Stimulated activated effector memory CD8-positive, alpha-beta T cell treated with anti-CD3 and anti-CD28 coated beads, Interleukin-12 subunit alpha, Interleukin-12 subunit beta, amount 100 ng/mL, for 72 hours (primary cell): Measurements from ENCODE around the gene PCOLCE2.

ENCODE experiments used
- ATAC-seq: fragments of 150-1000 bp; cut with Tn5 transposase; 2 replicates; pipeline ENCODE4 v1.10.0; 2021
- DNase-seq, 2 donors: peaks; one replicate each; pipeline ENCODE4 v3.0.0; 2021 to 2022; ENCODE audit warnings: low spot score in 2 of 2
- H3K27ac Mint-ChIP-seq: one replicate; pipeline ENCODE4 v1.8.0; 2022; ENCODE audit warnings: mild to moderate bottlenecking, mixed read lengths
- H3K36me3 Mint-ChIP-seq: one replicate; pipeline ENCODE4 v1.8.0; 2022; ENCODE audit warnings: mild to moderate bottlenecking, mixed read lengths
- H3K4me1 Mint-ChIP-seq: one replicate; pipeline ENCODE4 v1.8.0; 2022; ENCODE audit warnings: mixed read lengths
- H3K4me3 Mint-ChIP-seq: one replicate; pipeline ENCODE4 v1.8.0; 2022; ENCODE audit warnings: mild to moderate bottlenecking, mixed read lengths
- H3K9me3 Mint-ChIP-seq: one replicate; pipeline ENCODE4 v1.8.0; 2022; ENCODE audit warnings: mixed read lengths

Gene PCOLCE2

GRCh38 chr3:142912402-142913172, 23.7 kb upstream of the PCOLCE2 start:
- Mint-ChIP-seq H3K36me3 (no peaks in the 10 kb centered on the region), H3K4me3 (no peak overlapping the region), H3K4me1 (peaks cover 5% of the 10 kb centered on the region), H3K27ac (no peak overlapping the region), H3K9me3 (no peaks in the 10 kb centered on the region)
- DNase-seq (no peak), ATAC-seq (no peak)

- no peak overlapping the region for H3K4me3 Mint-ChIP-seq
- no peaks in the 10 kb centered on the region for H3K36me3 Mint-ChIP-seq
- DNase-seq (peak in 1 of 2 donors; percentile 41), ATAC-seq (no peak)
- peaks cover 2% of the 10 kb centered on the region for H3K4me1 Mint-ChIP-seq
- H3K27ac Mint-ChIP-seq = no peak overlapping the region
- no peaks in the 10 kb centered on the region for H3K9me3 Mint-ChIP-seq
Observed at GRCh38 chr3:142910280-142910679, 21.4 kb upstream of the PCOLCE2 start.

- no peak overlapping the region for H3K4me3 Mint-ChIP-seq
- H3K4me1 Mint-ChIP-seq = peaks cover 8% of the 10 kb centered on the region
- H3K36me3 Mint-ChIP-seq = no peaks in the 10 kb centered on the region
- H3K9me3 Mint-ChIP-seq = no peaks in the 10 kb centered on the region
- ATAC-seq (no peak), DNase-seq (peak in 1 of 2 donors; percentile 15)
- no peak overlapping the region for H3K27ac Mint-ChIP-seq
Observed at GRCh38 chr3:142909282-142909681, 20.4 kb upstream of the PCOLCE2 start.

- peak in 1 of 2 donors; percentile 6 for DNase-seq
- ATAC-seq = no peak
- H3K27ac Mint-ChIP-seq = no peak overlapping the region
- no peak overlapping the region for H3K4me3 Mint-ChIP-seq
- no peaks in the 10 kb centered on the region for H3K9me3 Mint-ChIP-seq
- peaks cover 8% of the 10 kb centered on the region for H3K4me1 Mint-ChIP-seq
- no peaks in the 10 kb centered on the region for H3K36me3 Mint-ChIP-seq
Observed at GRCh38 chr3:142907996-142908395, 19.1 kb upstream of the PCOLCE2 start.

GRCh38 chr3:142904639-142905436, 16.0 kb upstream of the PCOLCE2 start:
- peak; percentile 54 for ATAC-seq
- no peak overlapping the region for H3K4me3 Mint-ChIP-seq
- DNase-seq = peak in 1 of 2 donors; percentile 36
- no peak overlapping the region for H3K27ac Mint-ChIP-seq
- peaks cover 8% of the 10 kb centered on the region for H3K4me1 Mint-ChIP-seq
- H3K9me3 Mint-ChIP-seq = no peaks in the 10 kb centered on the region
- H3K36me3 Mint-ChIP-seq = no peaks in the 10 kb centered on the region

- no peak overlapping the region for H3K4me3 Mint-ChIP-seq
- H3K27ac Mint-ChIP-seq = no peak overlapping the region
- DNase-seq (no peak), ATAC-seq (no peak)
- H3K9me3 Mint-ChIP-seq = no peaks in the 10 kb centered on the region
- peaks cover 8% of the 10 kb centered on the region for H3K4me1 Mint-ChIP-seq
- no peaks in the 10 kb centered on the region for H3K36me3 Mint-ChIP-seq
Observed at GRCh38 chr3:142902356-142902755, 13.5 kb upstream of the PCOLCE2 start.

GRCh38 chr3:142898346-142899213, 9.7 kb upstream of the PCOLCE2 start:
- H3K4me1 Mint-ChIP-seq = no peaks in the 10 kb centered on the region
- peak; percentile 28 for ATAC-seq
- H3K9me3 Mint-ChIP-seq = no peaks in the 10 kb centered on the region
- peak in 1 of 2 donors; percentile 37 for DNase-seq
- H3K27ac Mint-ChIP-seq = no peak overlapping the region
- H3K36me3 Mint-ChIP-seq = no peaks in the 10 kb centered on the region
- H3K4me3 Mint-ChIP-seq = no peak overlapping the region

GRCh38 chr3:142897807-142898206, 8.9 kb upstream of the PCOLCE2 start:
- Mint-ChIP-seq H3K4me1 (no peaks in the 10 kb centered on the region), H3K27ac (no peak overlapping the region)

GRCh38 chr3:142896996-142897395, 8.1 kb upstream of the PCOLCE2 start:
- Mint-ChIP-seq H3K27ac (no peak overlapping the region), H3K4me1 (no peaks in the 10 kb centered on the region), H3K4me3 (no peak overlapping the region), H3K36me3 (no peaks in the 10 kb centered on the region), H3K9me3 (no peaks in the 10 kb centered on the region)
- ATAC-seq = no peak
- DNase-seq = no peak

More at GRCh38 chr3:142897807-142898206, 8.9 kb upstream of the PCOLCE2 start:
- peak in 1 of 2 donors; percentile 22 for DNase-seq
- Mint-ChIP-seq H3K9me3 (no peaks in the 10 kb centered on the region), H3K36me3 (no peaks in the 10 kb centered on the region), H3K4me3 (no peak overlapping the region)
- no peak for ATAC-seq

GRCh38 chr3:142896201-142896755, 7.4 kb upstream of the PCOLCE2 start:
- H3K27ac Mint-ChIP-seq = no peak overlapping the region
- H3K4me1 Mint-ChIP-seq = no peaks in the 10 kb centered on the region
- no peaks in the 10 kb centered on the region for H3K9me3 Mint-ChIP-seq
- DNase-seq (peak in 1 of 2 donors; percentile 26), ATAC-seq (no peak)
- no peaks in the 10 kb centered on the region for H3K36me3 Mint-ChIP-seq
- no peak overlapping the region for H3K4me3 Mint-ChIP-seq

GRCh38 chr3:142894493-142894892, 5.6 kb upstream of the PCOLCE2 start:
- H3K4me1 Mint-ChIP-seq = no peaks in the 10 kb centered on the region
- no peaks in the 10 kb centered on the region for H3K9me3 Mint-ChIP-seq
- DNase-seq (no peak), ATAC-seq (no peak)
- H3K36me3 Mint-ChIP-seq = no peaks in the 10 kb centered on the region
- no peak overlapping the region for H3K27ac Mint-ChIP-seq
- no peak overlapping the region for H3K4me3 Mint-ChIP-seq

- Mint-ChIP-seq H3K9me3 (no peaks in the 10 kb centered on the region), H3K27ac (no peak overlapping the region), H3K4me1 (no peaks in the 10 kb centered on the region), H3K4me3 (no peak overlapping the region), H3K36me3 (no peaks in the 10 kb centered on the region)
- ATAC-seq (no peak), DNase-seq (no peak)
Observed at GRCh38 chr3:142892714-142893113, 3.8 kb upstream of the PCOLCE2 start.

GRCh38 chr3:142890592-142890991, 1.7 kb upstream of the PCOLCE2 start:
- Mint-ChIP-seq H3K4me3 (no peak overlapping the region), H3K27ac (no peak overlapping the region), H3K36me3 (no peaks in the 10 kb centered on the region), H3K9me3 (no peaks in the 10 kb centered on the region), H3K4me1 (no peaks in the 10 kb centered on the region)
- DNase-seq (no peak), ATAC-seq (no peak)

- peak overlapping the region; percentile 63 for H3K4me3 Mint-ChIP-seq
- H3K4me1 Mint-ChIP-seq = no peaks in the 10 kb centered on the region
- DNase-seq (no peak), ATAC-seq (no peak)
- H3K36me3 Mint-ChIP-seq = no peaks in the 10 kb centered on the region
- H3K9me3 Mint-ChIP-seq = no peaks in the 10 kb centered on the region
- H3K27ac Mint-ChIP-seq = no peak overlapping the region
Observed at GRCh38 chr3:142889212-142890014, 530 bp upstream of the PCOLCE2 start.
